ENCODE results near the gene TPO. TPM values are rescaled to one million over a fixed set of nuclear protein-coding genes. Genes with fewer than 3 reads are reported as not detected.

The TPO gene
- polyA plus RNA-seq, 1 donor from 2014 or later = not detected

DNA sequence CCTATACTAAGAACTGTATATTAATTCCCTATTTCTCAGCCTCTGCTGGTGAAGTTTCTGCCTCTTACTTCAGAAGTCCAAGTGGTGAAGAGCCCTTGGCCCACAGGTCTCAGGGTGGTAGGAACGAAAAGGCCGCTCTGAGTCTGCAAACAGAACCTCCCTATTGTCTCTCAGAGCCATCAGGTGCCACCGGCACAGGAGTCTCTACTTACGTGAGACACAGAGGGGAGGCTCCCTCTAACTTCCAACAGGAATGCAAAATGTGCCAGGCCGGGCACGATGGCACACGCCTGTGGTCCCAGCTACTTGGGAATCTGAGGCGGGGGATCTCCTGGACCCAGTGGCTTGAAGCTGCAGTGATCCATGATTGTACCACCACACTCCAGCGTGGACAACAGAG is 143.0 kb downstream of the TPO start:
- H3K9ac ChIP-seq (ENCODE audit: low read length) = no peak overlapping the region
- H3K9me3 ChIP-seq (ENCODE audit: low read length) = no peaks in the 10 kb centered on the region
- no peak overlapping the region for H3K27ac ChIP-seq (ENCODE audit: low read length)
- H3K4me2 ChIP-seq (ENCODE audit: low read length) = no peak overlapping the region
- H3K9me2 ChIP-seq (ENCODE audit: insufficient read depth, low read length) = no peaks in the 10 kb centered on the region
- H3K4me3 ChIP-seq (ENCODE audit: low read length) = no peak overlapping the region
- H3F3A ChIP-seq (ENCODE audit: insufficient read depth, low read length, poor library complexity, severe bottlenecking) = peaks cover 4% of the 10 kb centered on the region
- no peaks in the 10 kb centered on the region for H3K27me3 ChIP-seq (ENCODE audit: insufficient read depth, low read depth, low read length)
- H2AFZ ChIP-seq (ENCODE audit: low read depth, low read length) = no peak overlapping the region
- no peaks in the 10 kb centered on the region for H4K20me1 ChIP-seq (ENCODE audit: insufficient read depth)
- TF ChIP-seq RAD21 (conservative IDR thresholded peaks at IDR 0.05) = no peak
- TF ChIP-seq SMC3 (conservative IDR thresholded peaks at IDR 0.05; ENCODE audit: poor library complexity) = no peak
- TF ChIP-seq EP300 (conservative IDR thresholded peaks at IDR 0.05; ENCODE audit: poor library complexity, severe bottlenecking) = no peak
- TF ChIP-seq EZH2 (IDR thresholded peaks at IDR 0.05; ENCODE audit: borderline replicate concordance, insufficient read depth, low read length, poor library complexity, severe bottlenecking) = no peak
- TF ChIP-seq, protein P1, sequence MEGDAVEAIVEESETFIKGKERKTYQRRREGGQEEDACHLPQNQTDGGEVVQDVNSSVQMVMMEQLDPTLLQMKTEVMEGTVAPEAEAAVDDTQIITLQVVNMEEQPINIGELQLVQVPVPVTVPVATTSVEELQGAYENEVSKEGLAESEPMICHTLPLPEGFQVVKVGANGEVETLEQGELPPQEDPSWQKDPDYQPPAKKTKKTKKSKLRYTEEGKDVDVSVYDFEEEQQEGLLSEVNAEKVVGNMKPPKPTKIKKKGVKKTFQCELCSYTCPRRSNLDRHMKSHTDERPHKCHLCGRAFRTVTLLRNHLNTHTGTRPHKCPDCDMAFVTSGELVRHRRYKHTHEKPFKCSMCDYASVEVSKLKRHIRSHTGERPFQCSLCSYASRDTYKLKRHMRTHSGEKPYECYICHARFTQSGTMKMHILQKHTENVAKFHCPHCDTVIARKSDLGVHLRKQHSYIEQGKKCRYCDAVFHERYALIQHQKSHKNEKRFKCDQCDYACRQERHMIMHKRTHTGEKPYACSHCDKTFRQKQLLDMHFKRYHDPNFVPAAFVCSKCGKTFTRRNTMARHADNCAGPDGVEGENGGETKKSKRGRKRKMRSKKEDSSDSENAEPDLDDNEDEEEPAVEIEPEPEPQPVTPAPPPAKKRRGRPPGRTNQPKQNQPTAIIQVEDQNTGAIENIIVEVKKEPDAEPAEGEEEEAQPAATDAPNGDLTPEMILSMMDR (IDR thresholded peaks at IDR 0.05; ENCODE audit: poor library complexity, severe bottlenecking) = no peak
- TF ChIP-seq, protein P2, sequence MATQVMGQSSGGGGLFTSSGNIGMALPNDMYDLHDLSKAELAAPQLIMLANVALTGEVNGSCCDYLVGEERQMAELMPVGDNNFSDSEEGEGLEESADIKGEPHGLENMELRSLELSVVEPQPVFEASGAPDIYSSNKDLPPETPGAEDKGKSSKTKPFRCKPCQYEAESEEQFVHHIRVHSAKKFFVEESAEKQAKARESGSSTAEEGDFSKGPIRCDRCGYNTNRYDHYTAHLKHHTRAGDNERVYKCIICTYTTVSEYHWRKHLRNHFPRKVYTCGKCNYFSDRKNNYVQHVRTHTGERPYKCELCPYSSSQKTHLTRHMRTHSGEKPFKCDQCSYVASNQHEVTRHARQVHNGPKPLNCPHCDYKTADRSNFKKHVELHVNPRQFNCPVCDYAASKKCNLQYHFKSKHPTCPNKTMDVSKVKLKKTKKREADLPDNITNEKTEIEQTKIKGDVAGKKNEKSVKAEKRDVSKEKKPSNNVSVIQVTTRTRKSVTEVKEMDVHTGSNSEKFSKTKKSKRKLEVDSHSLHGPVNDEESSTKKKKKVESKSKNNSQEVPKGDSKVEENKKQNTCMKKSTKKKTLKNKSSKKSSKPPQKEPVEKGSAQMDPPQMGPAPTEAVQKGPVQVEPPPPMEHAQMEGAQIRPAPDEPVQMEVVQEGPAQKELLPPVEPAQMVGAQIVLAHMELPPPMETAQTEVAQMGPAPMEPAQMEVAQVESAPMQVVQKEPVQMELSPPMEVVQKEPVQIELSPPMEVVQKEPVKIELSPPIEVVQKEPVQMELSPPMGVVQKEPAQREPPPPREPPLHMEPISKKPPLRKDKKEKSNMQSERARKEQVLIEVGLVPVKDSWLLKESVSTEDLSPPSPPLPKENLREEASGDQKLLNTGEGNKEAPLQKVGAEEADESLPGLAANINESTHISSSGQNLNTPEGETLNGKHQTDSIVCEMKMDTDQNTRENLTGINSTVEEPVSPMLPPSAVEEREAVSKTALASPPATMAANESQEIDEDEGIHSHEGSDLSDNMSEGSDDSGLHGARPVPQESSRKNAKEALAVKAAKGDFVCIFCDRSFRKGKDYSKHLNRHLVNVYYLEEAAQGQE (IDR thresholded peaks at IDR 0.05; ENCODE audit: borderline replicate concordance) = no peak
- TF ChIP-seq POLR2AphosphoS5 (IDR thresholded peaks at IDR 0.05) = no peak
- TF ChIP-seq MXI1 (conservative IDR thresholded peaks at IDR 0.05; ENCODE audit: poor library complexity, severe bottlenecking) = no peak
- no peak for TF ChIP-seq TAF1 (IDR thresholded peaks at IDR 0.05; ENCODE audit: low read depth)
- H3K79me2 ChIP-seq (replicated peaks; ENCODE audit: insufficient read depth, low read length) = no peaks in the 10 kb centered on the region
- no peaks in the 10 kb centered on the region for H3K36me3 ChIP-seq (ENCODE audit: insufficient read depth, low read length)

DNA sequence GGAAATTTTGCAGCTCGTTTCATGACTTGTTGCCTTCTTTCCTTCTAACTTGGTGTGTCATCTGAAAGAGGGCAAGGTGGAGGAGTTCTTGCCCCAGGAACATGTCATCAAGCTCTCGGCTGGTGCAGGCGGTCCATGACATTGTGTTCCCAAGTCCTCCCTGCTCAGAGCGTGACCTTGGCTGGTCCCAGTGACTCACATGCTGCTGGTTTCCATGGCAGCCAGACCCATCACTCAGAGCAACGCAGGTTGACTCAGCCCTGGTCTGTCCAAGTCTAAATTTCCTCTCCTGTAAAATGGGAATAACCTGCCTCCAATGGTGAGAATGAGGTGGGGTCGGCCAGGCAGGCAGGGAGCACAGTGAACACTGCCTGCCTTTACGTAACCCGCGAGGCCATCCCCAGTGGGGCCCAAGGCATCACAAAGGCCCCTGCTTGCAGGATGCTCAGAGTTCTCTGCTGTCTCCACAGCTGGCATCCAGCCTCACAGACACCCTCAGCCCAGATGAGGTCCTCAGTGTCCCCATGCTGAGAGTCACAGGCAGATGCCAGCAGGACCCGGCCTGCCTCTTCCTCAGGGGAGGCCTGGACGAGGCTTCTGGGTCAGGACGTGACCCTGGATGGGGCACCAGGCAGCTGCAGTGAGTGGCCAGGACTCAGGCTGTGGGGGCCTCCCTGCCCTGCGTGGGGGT is 143.7 kb downstream of the TPO start:
- Histone ChIP-seq H2AFZ (ENCODE audit: low read depth, low read length) (no peak overlapping the region), H3K4me3 (ENCODE audit: low read length) (no peak overlapping the region), H3K4me2 (ENCODE audit: low read length) (no peak overlapping the region), H3K36me3 (ENCODE audit: insufficient read depth, low read length) (no peaks in the 10 kb centered on the region), H3K9ac (ENCODE audit: low read length) (no peak overlapping the region), H3K9me3 (ENCODE audit: low read length) (no peaks in the 10 kb centered on the region), H4K20me1 (ENCODE audit: insufficient read depth) (no peaks in the 10 kb centered on the region), H3K27me3 (ENCODE audit: insufficient read depth, low read depth, low read length) (no peaks in the 10 kb centered on the region), H3K79me2 (replicated peaks; ENCODE audit: insufficient read depth, low read length) (no peaks in the 10 kb centered on the region), H3K9me2 (ENCODE audit: insufficient read depth, low read length) (no peaks in the 10 kb centered on the region), H3F3A (ENCODE audit: insufficient read depth, low read length, poor library complexity, severe bottlenecking) (peaks cover 4% of the 10 kb centered on the region), H3K27ac (ENCODE audit: low read length) (no peak overlapping the region)
- TF ChIP-seq, protein P2 (IDR thresholded peaks at IDR 0.05; ENCODE audit: borderline replicate concordance) = no peak
- no peak for TF ChIP-seq EP300 (conservative IDR thresholded peaks at IDR 0.05; ENCODE audit: poor library complexity, severe bottlenecking)
- no peak for TF ChIP-seq POLR2AphosphoS5 (IDR thresholded peaks at IDR 0.05)
- TF ChIP-seq TAF1 (IDR thresholded peaks at IDR 0.05; ENCODE audit: low read depth) = no peak
- TF ChIP-seq SMC3 (conservative IDR thresholded peaks at IDR 0.05; ENCODE audit: poor library complexity) = no peak
- TF ChIP-seq EZH2 (IDR thresholded peaks at IDR 0.05; ENCODE audit: borderline replicate concordance, insufficient read depth, low read length, poor library complexity, severe bottlenecking) = no peak
- no peak for TF ChIP-seq MXI1 (conservative IDR thresholded peaks at IDR 0.05; ENCODE audit: poor library complexity, severe bottlenecking)
